A549 (cell line): ENCODE results near the gene CMTM4. TPM values are rescaled to one million over a fixed set of nuclear protein-coding genes. Genes with fewer than 3 reads are reported as not detected.

Experiments
- ATAC-seq, 2 experiments: fragments of 200-7000 bp in 1 of 2; fragments of >200 bp in 1 of 2; cut with Nextera tagmentation in 1 of 2; cut with Tn5 transposase in 1 of 2; 3 replicates each; pipeline versions ENCODE4 v1.8.0 to v1.9.1; 2018 to 2020; ENCODE audit warnings: mild to moderate bottlenecking in 1 of 2, moderate library complexity in 1 of 2
- CTCF ChIA-PET: fragments of 300-600 bp; sonication (Branson Sonifier 250); formaldehyde crosslinking; extraction: SDS; loops from one replicate; lab custom pipeline; 2021; ENCODE audit warnings: antibody characterized with exemption, inconsistent platforms; lab: Yijun Ruan, JAX
- POLR2A ChIA-PET: fragments of 350-600 bp; formaldehyde crosslinking; extraction: SDS; loops from one replicate; lab custom pipeline; 2021; ENCODE audit warnings: antibody characterized with exemption, inconsistent platforms; lab: Yijun Ruan, JAX
- DNase-seq, 2 experiments: peaks; one replicate each; pipeline versions ENCODE4 v3.0.0 to v3.0.0-alpha.2; 2011 to 2016; ENCODE audit warnings: low read depth in 1 of 2, low spot score in 1 of 2
- FAIRE-seq: peaks from 2 replicates; lab custom pipeline; 2011; peaks lifted over from hg19 to GRCh38; lab: Jason Lieb, UNC
- H3K27ac ChIP-seq, 2 experiments: fragments of >200 bp; sonication (Bioruptor Twin); formaldehyde crosslinking; 3 replicates each; pipeline ENCODE4 v1.5.1; 2016 to 2017
- H3K4me1 ChIP-seq: fragments of >200 bp; sonication (Bioruptor Twin); formaldehyde crosslinking; 3 replicates; pipeline ENCODE4 v1.6.1; 2016
- H3K4me2 ChIP-seq: fragments of >200 bp; sonication (Bioruptor Twin); formaldehyde crosslinking; 3 replicates; pipeline ENCODE4 v1.6.1; 2016
- H3K4me3 ChIP-seq: fragments of >200 bp; sonication (Bioruptor Twin); formaldehyde crosslinking; 3 replicates; pipeline ENCODE4 v1.5.1; 2016
- H3K9me3 ChIP-seq: fragments of >200 bp; sonication (Bioruptor Twin); formaldehyde crosslinking; 3 replicates; pipeline ENCODE4 v1.6.1; 2016
- BHLHE40 ChIP-seq: IDR thresholded peaks from 2 replicates; pipeline ENCODE4 v1.6.1; 2012; ENCODE audit warnings: low read depth, low read length, inconsistent platforms
- CBX8 ChIP-seq: fragments of 200-600 bp; sonication (generic); IDR thresholded peaks from 2 replicates; pipeline ENCODE4 v1.6.1; 2016
- CHD4 ChIP-seq: fragments of 200-600 bp; sonication (generic); IDR thresholded peaks from 2 replicates; pipeline ENCODE4 v1.6.1; 2016; ENCODE audit warnings: antibody characterized with exemption, mild to moderate bottlenecking, borderline replicate concordance
- ESRRA ChIP-seq: fragments of 150-350 bp; IDR thresholded peaks from 2 replicates; pipeline ENCODE4 v1.6.1; 2014; ENCODE audit warnings: mild to moderate bottlenecking, low read length, borderline replicate concordance
- FOXS1 ChIP-seq: fragments of 250-450 bp; sonication (Bioruptor Pico); IDR thresholded peaks from 2 replicates; pipeline ENCODE4 v1.5.0; 2020; ENCODE audit warnings: mild to moderate bottlenecking, moderate library complexity
- HDAC2 ChIP-seq: fragments of 200-600 bp; sonication (generic); IDR thresholded peaks from 2 replicates; pipeline ENCODE4 v1.6.1; 2016
- KDM5A ChIP-seq: fragments of 200-600 bp; sonication (generic); IDR thresholded peaks from 2 replicates; pipeline ENCODE4 v1.6.1; 2016; ENCODE audit warnings: antibody characterized with exemption, mild to moderate bottlenecking
- MAFK ChIP-seq: fragments of 450-650 bp; IDR thresholded peaks from 2 replicates; pipeline ENCODE4 v1.6.1; 2014; ENCODE audit not compliant: partially characterized antibody
- RAD21 ChIP-seq, 2 experiments: fragments of >200 bp in 1 of 2; sonication (Bioruptor Twin) in 1 of 2; formaldehyde crosslinking in 1 of 2; IDR thresholded peaks in 1 of 2; conservative IDR thresholded peaks in 1 of 2; 2 replicates in 1 of 2; 3 replicates in 1 of 2; pipeline ENCODE4 v1.6.1; 2012 to 2018; ENCODE audit warnings: inconsistent platforms in 1 of 2
- RNF2 ChIP-seq: fragments of 200-600 bp; sonication (generic); IDR thresholded peaks from 2 replicates; pipeline ENCODE4 v1.6.1; 2016; ENCODE audit warnings: low read depth, mild to moderate bottlenecking, antibody characterized with exemption, moderate library complexity, borderline replicate concordance
- SMC3 ChIP-seq: fragments of >200 bp; sonication (Bioruptor Twin); formaldehyde crosslinking; IDR thresholded peaks from 3 replicates; pipeline ENCODE4 v1.6.1; 2018; ENCODE audit warnings: inconsistent platforms
- SREBF2 ChIP-seq: fragments of 450-650 bp; IDR thresholded peaks from 2 replicates; pipeline ENCODE4 v1.6.1; 2014; ENCODE audit warnings: mild to moderate bottlenecking, moderate library complexity
- TFCP2L1 ChIP-seq: fragments of 250-450 bp; sonication (Bioruptor Pico); IDR thresholded peaks from 2 replicates; pipeline ENCODE4 v1.5.0; 2021; ENCODE audit warnings: mild to moderate bottlenecking
- TP53 ChIP-seq: fragments of 250-450 bp; sonication (Bioruptor Pico); IDR thresholded peaks from 2 replicates; pipeline ENCODE4 v1.5.0; 2021; ENCODE audit warnings: mild to moderate bottlenecking, moderate library complexity
- USF2 ChIP-seq: fragments of 450-650 bp; IDR thresholded peaks from 2 replicates; pipeline ENCODE4 v1.6.1; 2014; ENCODE audit warnings: antibody characterized with exemption
- WGBS: methylation state at CpG from one replicate; pipeline ENCODE4 v1.1.6; 2017; ENCODE audit errors: missing lambda C conversion rate; 5-methylcytosine and 5-hydroxymethylcytosine counted together
- polyA plus RNA-seq, 4 experiments: library from polyadenylated mRNA; depleted of rRNA in 3 of 4; stranded (reverse); fragments of >200 nt; fragmentation: RNase III in 1 of 4; extraction: RNeasy Plus Mini Kit Qiagen cat#74134 plus additional on column Dnase treatment in 1 of 4; gene quantifications; 2 replicates in 3 of 4; 3 replicates in 1 of 4; pipeline ENCODE4 v1.2.3, GENCODE V29; 2011 to 2017
- TF ChIP-seq, protein P1 (sequence below): fragments of 250-450 bp; sonication (Bioruptor Pico); IDR thresholded peaks from 2 replicates; pipeline ENCODE4 v1.5.0; 2021; ENCODE audit warnings: mild to moderate bottlenecking, moderate library complexity, borderline replicate concordance
- TF ChIP-seq, protein P2 (sequence below): fragments of 250-450 bp; sonication (Bioruptor Pico); IDR thresholded peaks from 2 replicates; pipeline ENCODE4 v1.5.0; 2020; ENCODE audit warnings: low read depth, mild to moderate bottlenecking, moderate library complexity
- TF ChIP-seq, protein P3 (sequence below): fragments of >200 bp; sonication (Bioruptor Twin); formaldehyde crosslinking; IDR thresholded peaks from 3 replicates; pipeline ENCODE4 v1.6.1; 2016
- TF ChIP-seq, protein P4 (sequence below): IDR thresholded peaks from 2 replicates; pipeline ENCODE4 v1.6.1; 2012

The CMTM4 gene
- polyA plus RNA-seq, 2 of the 4 experiments (the other 2 are of a cell fraction): 24.8 to 58.6 TPM

DNA sequence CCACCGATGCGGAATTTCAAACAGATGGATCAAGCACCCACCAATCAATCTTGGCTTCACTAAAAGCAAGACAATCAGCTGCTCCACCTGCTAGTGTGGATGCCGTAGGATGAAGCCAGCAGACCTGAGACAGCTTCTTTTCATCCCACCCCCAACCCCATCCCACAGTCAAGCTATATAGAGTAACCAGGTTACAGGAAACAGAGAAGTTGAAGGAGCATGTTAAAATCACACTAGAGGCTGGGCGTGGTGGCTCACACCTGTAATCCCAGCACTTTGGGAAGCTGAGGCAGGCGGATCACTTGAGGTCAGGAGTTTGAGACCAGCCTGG lies 37.7 kb downstream of the CMTM4 start:
- no peak for TF ChIP-seq SMC3
- CTCF ChIA-PET: interaction anchor here (1.0 to 9.7 kb wide), 6 partner anchors 6 to 93 kb away, joined by 3 to 74 read pairs (median 30); partner anchors contain the start of gene DYNC1LI2
- no peak for FAIRE-seq
- H3K4me2 ChIP-seq: no peak overlapping the region
- WGBS: 100% methylated on average over 5 of the region's 5 CpGs
- no peak for ATAC-seq
- peaks cover 30% of the 10 kb centered on the region for H3K4me1 ChIP-seq
- H3K27ac ChIP-seq: no peak overlapping the region
- no peak overlapping the region for H3K4me3 ChIP-seq
- no peaks in the 10 kb centered on the region for H3K9me3 ChIP-seq
- no peak for DNase-seq
- POLR2A ChIA-PET: no interaction called here

- ATAC-seq: no peak
- WGBS: 91% methylated on average over 6 of the region's 6 CpGs
- POLR2A ChIA-PET: interaction anchor here (0.6 kb wide), 1 partner anchor 22 kb away, joined by 12 read pairs; no protein-coding TSS in a partner anchor
These were observed 38.2 kb downstream of the CMTM4 start for GRCh38 chr16:66658143-66658859.

GRCh38 chr16:66656547-66656946 lies 40.0 kb downstream of the CMTM4 start:
- ChIA-PET POLR2A (interaction anchor here (0.5 kb wide), 1 partner anchor 85 kb away, joined by 7 read pairs; no protein-coding TSS in a partner anchor), CTCF (interaction anchor here (1.5 to 9.7 kb wide), 3 partner anchors 49 to 72 kb away, joined by 5 to 53 read pairs (median 8); no protein-coding TSS in a partner anchor)
- Histone ChIP-seq H3K9me3 (no peaks in the 10 kb centered on the region), H3K4me3 (no peak overlapping the region), H3K27ac (no peak overlapping the region), H3K4me1 (peaks cover 19% of the 10 kb centered on the region), H3K4me2 (no peak overlapping the region)
- ATAC-seq: no peak
- FAIRE-seq: no peak
- WGBS: 67% methylated on average over 3 of the region's 3 CpGs
- TF ChIP-seq CHD4: no peak
- TF ChIP-seq, protein P1, sequence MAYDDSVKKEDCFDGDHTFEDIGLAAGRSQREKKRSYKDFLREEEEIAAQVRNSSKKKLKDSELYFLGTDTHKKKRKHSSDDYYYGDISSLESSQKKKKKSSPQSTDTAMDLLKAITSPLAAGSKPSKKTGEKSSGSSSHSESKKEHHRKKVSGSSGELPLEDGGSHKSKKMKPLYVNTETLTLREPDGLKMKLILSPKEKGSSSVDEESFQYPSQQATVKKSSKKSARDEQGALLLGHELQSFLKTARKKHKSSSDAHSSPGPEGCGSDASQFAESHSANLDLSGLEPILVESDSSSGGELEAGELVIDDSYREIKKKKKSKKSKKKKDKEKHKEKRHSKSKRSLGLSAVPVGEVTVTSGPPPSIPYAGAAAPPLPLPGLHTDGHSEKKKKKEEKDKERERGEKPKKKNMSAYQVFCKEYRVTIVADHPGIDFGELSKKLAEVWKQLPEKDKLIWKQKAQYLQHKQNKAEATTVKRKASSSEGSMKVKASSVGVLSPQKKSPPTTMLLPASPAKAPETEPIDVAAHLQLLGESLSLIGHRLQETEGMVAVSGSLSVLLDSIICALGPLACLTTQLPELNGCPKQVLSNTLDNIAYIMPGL: no peak
- TF ChIP-seq, protein P2, sequence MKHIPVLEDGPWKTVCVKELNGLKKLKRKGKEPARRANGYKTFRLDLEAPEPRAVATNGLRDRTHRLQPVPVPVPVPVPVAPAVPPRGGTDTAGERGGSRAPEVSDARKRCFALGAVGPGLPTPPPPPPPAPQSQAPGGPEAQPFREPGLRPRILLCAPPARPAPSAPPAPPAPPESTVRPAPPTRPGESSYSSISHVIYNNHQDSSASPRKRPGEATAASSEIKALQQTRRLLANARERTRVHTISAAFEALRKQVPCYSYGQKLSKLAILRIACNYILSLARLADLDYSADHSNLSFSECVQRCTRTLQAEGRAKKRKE (CRISPR knock-in tag): no peak
- TF ChIP-seq CBX8: no peak
- no peak for TF ChIP-seq TP53 (CRISPR knock-in tag)
- TF ChIP-seq, protein P3, sequence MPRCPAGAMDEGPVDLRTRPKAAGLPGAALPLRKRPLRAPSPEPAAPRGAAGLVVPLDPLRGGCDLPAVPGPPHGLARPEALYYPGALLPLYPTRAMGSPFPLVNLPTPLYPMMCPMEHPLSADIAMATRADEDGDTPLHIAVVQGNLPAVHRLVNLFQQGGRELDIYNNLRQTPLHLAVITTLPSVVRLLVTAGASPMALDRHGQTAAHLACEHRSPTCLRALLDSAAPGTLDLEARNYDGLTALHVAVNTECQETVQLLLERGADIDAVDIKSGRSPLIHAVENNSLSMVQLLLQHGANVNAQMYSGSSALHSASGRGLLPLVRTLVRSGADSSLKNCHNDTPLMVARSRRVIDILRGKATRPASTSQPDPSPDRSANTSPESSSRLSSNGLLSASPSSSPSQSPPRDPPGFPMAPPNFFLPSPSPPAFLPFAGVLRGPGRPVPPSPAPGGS: no peak
- no peak for TF ChIP-seq USF2
- no peak for TF ChIP-seq RAD21 (conservative IDR thresholded peaks at IDR 0.05 in 1 of 2, IDR thresholded peaks at IDR 0.05 in 1 of 2)
- TF ChIP-seq KDM5A: no peak
- no peak for TF ChIP-seq SREBF2
- TF ChIP-seq HDAC2: no peak
- no peak for TF ChIP-seq FOXS1 (CRISPR knock-in tag)
- TF ChIP-seq, protein P4, sequence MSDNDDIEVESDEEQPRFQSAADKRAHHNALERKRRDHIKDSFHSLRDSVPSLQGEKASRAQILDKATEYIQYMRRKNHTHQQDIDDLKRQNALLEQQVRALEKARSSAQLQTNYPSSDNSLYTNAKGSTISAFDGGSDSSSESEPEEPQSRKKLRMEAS: no peak
- no peak for TF ChIP-seq RNF2
- no peak for TF ChIP-seq ESRRA
- DNase-seq: no peak

More at GRCh38 chr16:66658143-66658859, 38.2 kb downstream of the CMTM4 start:
- Histone ChIP-seq H3K4me1 (peaks cover 30% of the 10 kb centered on the region), H3K4me3 (no peak overlapping the region), H3K4me2 (no peak overlapping the region), H3K9me3 (no peaks in the 10 kb centered on the region), H3K27ac (no peak overlapping the region)
- DNase-seq (no peak), FAIRE-seq (no peak)
- peak; percentile 18 for TF ChIP-seq MAFK
- TF ChIP-seq BHLHE40: no peak
- TF ChIP-seq TFCP2L1 (CRISPR knock-in tag): no peak
- CTCF ChIA-PET: interaction anchor here (1.0 to 9.7 kb wide), 7 partner anchors 18 to 332 kb away, joined by 3 to 53 read pairs (median 5); partner anchors contain the start of gene DYNC1LI2
